WERI-Rb-1 (cell line): ENCODE measurements around the gene DTWD1.
"Not testable (repeated sequence)": the region's sequence is repeated elsewhere in the genome, so short reads cannot be mapped to it uniquely, and the experiment has no call there.

Source experiments
- DNase-seq: peaks from one replicate; pipeline ENCODE4 v3.0.0-alpha.2; 2020
- H3K27ac ChIP-seq: fragments of 250-450 bp; sonication (Bioruptor Pico); 2 replicates; pipeline ENCODE4 v1.5.1; 2020; ENCODE audit warnings: mild to moderate bottlenecking, moderate library complexity
- H3K27me3 ChIP-seq: fragments of 250-450 bp; sonication (Bioruptor Pico); 2 replicates; pipeline ENCODE4 v1.5.1; 2021; ENCODE audit warnings: mild to moderate bottlenecking, low read depth, moderate library complexity; ENCODE audit not compliant: insufficient read depth, severe bottlenecking
- H3K36me3 ChIP-seq: fragments of 250-450 bp; sonication (Bioruptor Pico); 2 replicates; pipeline ENCODE4 v1.5.1; 2020; ENCODE audit warnings: mild to moderate bottlenecking, moderate library complexity
- H3K4me3 ChIP-seq: 2 replicates; pipeline ENCODE4 v1.5.1; 2011; ENCODE audit warnings: low read depth, mild to moderate bottlenecking, control low read depth, low read length
- H3K9me3 ChIP-seq: fragments of 250-450 bp; sonication (Bioruptor Pico); 2 replicates; pipeline ENCODE4 v1.5.1; 2021; ENCODE audit warnings: mild to moderate bottlenecking, moderate library complexity; ENCODE audit not compliant: severe bottlenecking
- CTCF ChIP-seq: IDR thresholded peaks from 2 replicates; pipeline ENCODE4 v1.5.1; 2011; ENCODE audit warnings: low read depth, mild to moderate bottlenecking, control low read depth, inconsistent platforms, low read length

DTWD1 gene

GRCh38 chr15:49620658-49621368 is at the start of gene DTWD1, which contains the start of gene FAM227B:
Gene DTWD1, plus strand, starts transcription at chr15:49621048. Its CDS starts 4,120 bp downstream, at chr15:49625168.
Gene FAM227B, minus strand, starts transcription at chr15:49620818. Its CDS starts 5,647 bp downstream, at chr15:49615171.
- DNase-seq: peak; percentile 97
- Histone ChIP-seq H3K4me3 (peak within 1 kb of the TSS; percentile 83), H3K9me3 (no peaks in the 10 kb centered on the region), H3K27me3 (no peaks in the 10 kb centered on the region), H3K36me3 (peaks cover 13% of the 10 kb centered on the region), H3K27ac (peak within 1 kb of the TSS; percentile 86)
- TF ChIP-seq CTCF: no peak

GRCh38 chr15:49573421-49573820 is 47.4 kb upstream of the DTWD1 start:
- Histone ChIP-seq H3K27me3 (no peaks in the 10 kb centered on the region), H3K27ac (no peak overlapping the region), H3K4me3 (no peak overlapping the region), H3K9me3 (no peaks in the 10 kb centered on the region), H3K36me3 (no peaks in the 10 kb centered on the region)
- no peak for TF ChIP-seq CTCF
- no peak for DNase-seq

- H3K36me3 ChIP-seq: no peaks in the 10 kb centered on the region
- no peak overlapping the region for H3K27ac ChIP-seq
- no peaks in the 10 kb centered on the region for H3K27me3 ChIP-seq
- H3K9me3 ChIP-seq: no peaks in the 10 kb centered on the region
- no peak for DNase-seq
- no peak for TF ChIP-seq CTCF
- no peak overlapping the region for H3K4me3 ChIP-seq
Observed at GRCh38 chr15:49589030-49589429, 31.8 kb upstream of the DTWD1 start.

- H3K27me3 ChIP-seq, DNase-seq, H3K27ac ChIP-seq, H3K36me3 ChIP-seq, H3K9me3 ChIP-seq, H3K4me3 ChIP-seq: not testable (repeated sequence)
Observed at GRCh38 chr15:49592829-49593316, 28.0 kb upstream of the DTWD1 start.

GRCh38 chr15:49604625-49605409 is 16.0 kb upstream of the DTWD1 start:
- no peak for DNase-seq
- no peak for TF ChIP-seq CTCF
- Histone ChIP-seq H3K9me3 (peaks cover 8% of the 10 kb centered on the region), H3K36me3 (no peaks in the 10 kb centered on the region), H3K27me3 (no peaks in the 10 kb centered on the region), H3K27ac (no peak overlapping the region), H3K4me3 (no peak overlapping the region)

- DNase-seq: no peak
- no peaks in the 10 kb centered on the region for H3K36me3 ChIP-seq
- no peaks in the 10 kb centered on the region for H3K27me3 ChIP-seq
- H3K4me3 ChIP-seq: no peak overlapping the region
- no peak for TF ChIP-seq CTCF
- no peak overlapping the region for H3K27ac ChIP-seq
- peaks cover 8% of the 10 kb centered on the region for H3K9me3 ChIP-seq
Observed at GRCh38 chr15:49605588-49605987, 15.3 kb upstream of the DTWD1 start.
